Measurements from ENCODE around the gene AGPS. TPM values are rescaled to one million over a fixed set of nuclear protein-coding genes. Genes with fewer than 3 reads are reported as not detected.

The AGPS gene
- total and polyA plus RNA-seq, 2 of the 13 experiments (the other 11 are each of a cell fraction or from before 2014, with no cell fraction given): 39.4 to 99.0 TPM

- no peak for FAIRE-seq
- TSS peak; percentile 26 for BruUV-seq (replicated peaks)
- Histone ChIP-seq H3K9ac (ENCODE audit: insufficient read depth, low read depth, low read length) (no peak overlapping the region), H3K4me1 (ENCODE audit: insufficient read depth, low read length) (no peaks in the 10 kb centered on the region), H2AFZ (ENCODE audit: low read length) (no peak overlapping the region), H3K27me3 (ENCODE audit: control insufficient read depth in 1 of 2, insufficient read depth in 2 of 2, low read length in 2 of 2) (no peaks in the 10 kb centered on the region), H3K79me2 (ENCODE audit: insufficient read depth, low read length) (no peaks in the 10 kb centered on the region), H4K20me1 (ENCODE audit: insufficient read depth, low read length) (no peaks in the 10 kb centered on the region), H3K9me3 (ENCODE audit: low read length) (no peaks in the 10 kb centered on the region), H3K4me3 (replicated peaks in 1 of 3; ENCODE audit: insufficient read depth in 1 of 3, low read depth in 2 of 3, low read length in 3 of 3) (no peak overlapping the region), H3K36me3 (replicated peaks in 1 of 2; ENCODE audit: control insufficient read depth in 1 of 2, insufficient read depth in 2 of 2, low read length in 2 of 2) (peaks cover 24 to 63% of the 10 kb centered on the region in 2 experiments), H3K27ac (ENCODE audit: extremely low read length, insufficient read depth, low read length) (no peak overlapping the region), H3K4me2 (ENCODE audit: low read depth, low read length) (no peak overlapping the region)
- no peak for ATAC-seq
- in situ Hi-C loops (cut with HindIII; ENCODE audit: extremely low pct_ligation_motif_present, low pct_unique_long_range_greater_than_20kb) (no loop called here), intact Hi-C loops (cut with micrococcal nuclease; ENCODE audit: unreplicated experiment) (loop anchor here (10.0 kb wide), 1 partner anchor 1729 kb away; no protein-coding TSS in a partner anchor)
- ChIA-PET POLR2A (no interaction called here), CTCF (ENCODE audit: low intra/inter-chr PET ratio, low total read pairs) (no interaction called here)
- no peak for TF ChIP-seq SRF (IDR thresholded peaks at IDR 0.05; ENCODE audit: low read depth, low read length)
- no peak for TF ChIP-seq POLR2G (IDR thresholded peaks at IDR 0.05; ENCODE audit: low read depth, low read length)
- TF ChIP-seq ZNF546 (CRISPR knock-in tag; conservative IDR thresholded peaks at IDR 0.05): no peak
- TF ChIP-seq NCOR1 (IDR thresholded peaks at IDR 0.05; ENCODE audit: borderline replicate concordance, low read length): no peak
- TF ChIP-seq ZFP82 (CRISPR knock-in tag; IDR thresholded peaks at IDR 0.05; ENCODE audit: borderline replicate concordance): no peak
- TF ChIP-seq ZNF547 (CRISPR knock-in tag; IDR thresholded peaks at IDR 0.05): no peak
- TF ChIP-seq ZNF652 (CRISPR knock-in tag; IDR thresholded peaks at IDR 0.05; ENCODE audit: borderline replicate concordance, low read depth): no peak
- no peak for TF ChIP-seq RXRA (CRISPR knock-in tag; IDR thresholded peaks at IDR 0.05)
- no peak for TF ChIP-seq HNF1B (CRISPR knock-in tag; IDR thresholded peaks at IDR 0.05)
- no peak for TF ChIP-seq KDM6A (CRISPR knock-in tag; IDR thresholded peaks at IDR 0.05; ENCODE audit: low read depth)
- TF ChIP-seq, protein P1, sequence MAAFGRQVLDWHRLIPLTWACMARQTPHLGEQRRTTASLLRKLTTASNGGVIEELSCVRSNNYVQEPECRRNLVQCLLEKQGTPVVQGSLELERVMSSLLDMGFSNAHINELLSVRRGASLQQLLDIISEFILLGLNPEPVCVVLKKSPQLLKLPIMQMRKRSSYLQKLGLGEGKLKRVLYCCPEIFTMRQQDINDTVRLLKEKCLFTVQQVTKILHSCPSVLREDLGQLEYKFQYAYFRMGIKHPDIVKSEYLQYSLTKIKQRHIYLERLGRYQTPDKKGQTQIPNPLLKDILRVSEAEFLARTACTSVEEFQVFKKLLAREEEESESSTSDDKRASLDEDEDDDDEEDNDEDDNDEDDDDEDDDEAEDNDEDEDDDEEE (CRISPR knock-in tag; IDR thresholded peaks at IDR 0.05): no peak
- TF ChIP-seq REST (IDR thresholded peaks at IDR 0.05; ENCODE audit: borderline replicate concordance in 1 of 2, low read depth in 1 of 2, low read length in 2 of 2): no peak
- DNase-seq (ENCODE audit: low spot score): no peak
- 86% methylated on average over 3 of the region's 3 CpGs for WGBS (ENCODE audit: low lambda C conversion rate)
Measured at GRCh38 chr2:177525351-177525924, 132.9 kb downstream of the AGPS start.
